Measurements from ENCODE around the gene TMEM221.

GRCh38 chr19:17467471-17468301 lies 19.2 kb upstream of the TMEM221 start:
- TF ChIP-seq MTA2 (IDR thresholded peaks at IDR 0.05; ENCODE audit: low read depth) (no peak), CHD4 (IDR thresholded peaks at IDR 0.05) (no peak), CTCF (IDR thresholded peaks at IDR 0.05 in 2 of 3, conservative IDR thresholded peaks at IDR 0.05 in 1 of 3; ENCODE audit: control insufficient read depth in 2 of 3, extremely low read depth in 1 of 3, insufficient read depth in 1 of 3, low read depth in 3 of 3, low read length in 3 of 3) (no peak), BHLHE40 (IDR thresholded peaks at IDR 0.05; ENCODE audit: borderline replicate concordance in 1 of 2, low read depth in 2 of 2, low read length in 1 of 2) (no peak), SIN3A (IDR thresholded peaks at IDR 0.05; ENCODE audit: low read depth, low read length) (no peak), POLR2AphosphoS5 (IDR thresholded peaks at IDR 0.05; ENCODE audit: low read length) (no peak)
